Kidney epithelial cell (primary cell): ENCODE results near the gene ITFG1. TPM values are rescaled to one million over a fixed set of nuclear protein-coding genes. Genes with fewer than 3 reads are reported as not detected.

Experiments used
- DNase-seq: peaks from one replicate; pipeline ENCODE4 v3.0.0-alpha.2; 2010; ENCODE audit warnings: low read depth
- H3K27me3 ChIP-seq: 2 replicates; pipeline ENCODE4 v1.6.0; 2011; ENCODE audit warnings: low read length; ENCODE audit not compliant: control insufficient read depth, insufficient read depth
- H3K36me3 ChIP-seq: 2 replicates; pipeline ENCODE4 v1.5.1; 2011; ENCODE audit warnings: low read length; ENCODE audit not compliant: control insufficient read depth, insufficient read depth
- H3K4me3 ChIP-seq: 2 replicates; pipeline ENCODE4 v1.5.1; 2011; ENCODE audit warnings: low read depth, mild to moderate bottlenecking, control low read depth, low read length
- CTCF ChIP-seq: IDR thresholded peaks from 2 replicates; pipeline ENCODE4 v1.5.1; 2011; ENCODE audit warnings: mild to moderate bottlenecking, moderate library complexity, low read length, control low read depth, inconsistent platforms; ENCODE audit not compliant: insufficient read depth, poor library complexity, severe bottlenecking
- total RNA-seq: library from RNA; depleted of rRNA; stranded (reverse); fragments of >200 nt; gene quantifications from 2 replicates; pipeline ENCODE4 v1.2.3, GENCODE V29; 2015

ITFG1 gene
- total RNA-seq, 1 donor from 2014 or later = 52.6 TPM

DNA sequence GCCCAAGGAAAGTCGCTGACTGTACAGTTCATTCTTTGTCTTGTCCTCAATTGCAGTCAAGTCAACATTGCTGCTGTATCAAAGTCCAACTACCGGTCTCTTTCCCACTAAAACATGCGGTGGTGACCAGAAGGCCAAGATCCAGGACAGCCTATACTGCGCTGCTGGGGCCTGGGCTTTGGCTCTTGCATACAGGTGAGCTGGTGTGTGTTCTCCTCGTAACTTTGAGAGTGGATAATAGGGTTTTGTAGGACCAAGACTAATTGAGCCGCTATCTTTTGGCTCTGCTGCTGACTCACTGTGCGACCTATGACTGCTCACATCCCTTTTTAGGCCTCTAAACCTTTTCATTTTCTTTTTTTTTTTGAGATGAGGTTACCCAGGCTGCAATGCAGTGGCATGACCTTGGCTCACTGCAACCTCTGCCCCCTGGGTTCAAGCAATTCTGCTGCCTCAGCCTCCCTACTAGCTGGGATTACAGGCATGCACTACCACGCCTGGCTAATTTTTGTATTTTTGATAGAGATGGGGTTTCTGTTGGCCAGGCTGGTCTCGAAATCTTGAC, 38.9 kb upstream of the ITFG1 start:
- no peaks in the 10 kb centered on the region for H3K36me3 ChIP-seq
- no peak overlapping the region for H3K4me3 ChIP-seq
- no peaks in the 10 kb centered on the region for H3K27me3 ChIP-seq
- no peak for TF ChIP-seq CTCF
- no peak for DNase-seq

GRCh38 chr16:47499080-47499699, 38.3 kb upstream of the ITFG1 start:
- no peak for TF ChIP-seq CTCF
- no peak for DNase-seq
- no peak overlapping the region for H3K4me3 ChIP-seq
- H3K27me3 ChIP-seq = no peaks in the 10 kb centered on the region
- H3K36me3 ChIP-seq = no peaks in the 10 kb centered on the region

DNA sequence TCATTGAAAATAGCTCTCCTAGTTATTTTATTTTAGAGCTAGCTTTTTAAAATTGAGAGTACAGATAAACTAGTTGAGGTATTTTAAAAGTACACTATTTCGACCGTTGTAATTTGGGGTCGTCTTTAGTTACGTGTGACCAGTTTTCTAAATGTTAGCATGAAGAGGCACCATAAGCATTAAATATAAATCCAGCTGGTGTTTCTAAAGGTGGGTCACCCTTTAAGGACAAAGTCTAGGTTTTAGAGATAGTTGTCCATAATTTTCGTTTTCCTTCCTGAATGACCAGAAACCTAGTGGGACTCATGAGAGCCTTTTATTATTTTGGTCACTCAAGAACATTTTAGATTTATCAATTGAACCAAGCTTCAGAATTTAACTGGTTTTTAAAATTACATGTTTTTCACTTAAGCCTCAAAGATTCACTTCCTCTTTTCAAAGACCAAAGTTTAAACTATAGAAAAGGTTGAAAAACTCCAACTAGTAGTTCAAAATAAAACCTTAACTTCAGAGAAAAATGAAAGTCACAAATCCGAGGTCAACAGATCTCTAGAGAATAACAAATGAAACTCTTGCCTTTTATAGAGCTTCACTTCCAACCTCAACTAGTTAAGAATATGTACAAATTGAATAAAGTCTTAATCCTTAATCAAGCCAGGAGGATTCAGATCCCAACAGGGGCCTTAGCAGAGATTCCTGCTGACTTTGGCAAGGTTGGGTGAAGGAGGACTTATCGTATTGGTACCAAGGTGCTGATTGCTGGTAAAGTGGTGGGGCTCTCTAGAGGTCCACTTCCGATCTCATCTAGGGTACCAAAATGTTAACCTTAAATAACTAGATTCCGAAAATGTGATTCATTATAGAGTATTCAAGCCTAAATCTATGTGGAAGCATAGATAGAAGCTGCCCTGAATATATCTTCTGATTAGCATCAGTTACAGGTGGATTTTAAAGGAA, 32.8 kb upstream of the ITFG1 start:
- no peak for DNase-seq
- no peak for TF ChIP-seq CTCF
- no peaks in the 10 kb centered on the region for H3K36me3 ChIP-seq
- no peak overlapping the region for H3K4me3 ChIP-seq
- no peaks in the 10 kb centered on the region for H3K27me3 ChIP-seq

DNA sequence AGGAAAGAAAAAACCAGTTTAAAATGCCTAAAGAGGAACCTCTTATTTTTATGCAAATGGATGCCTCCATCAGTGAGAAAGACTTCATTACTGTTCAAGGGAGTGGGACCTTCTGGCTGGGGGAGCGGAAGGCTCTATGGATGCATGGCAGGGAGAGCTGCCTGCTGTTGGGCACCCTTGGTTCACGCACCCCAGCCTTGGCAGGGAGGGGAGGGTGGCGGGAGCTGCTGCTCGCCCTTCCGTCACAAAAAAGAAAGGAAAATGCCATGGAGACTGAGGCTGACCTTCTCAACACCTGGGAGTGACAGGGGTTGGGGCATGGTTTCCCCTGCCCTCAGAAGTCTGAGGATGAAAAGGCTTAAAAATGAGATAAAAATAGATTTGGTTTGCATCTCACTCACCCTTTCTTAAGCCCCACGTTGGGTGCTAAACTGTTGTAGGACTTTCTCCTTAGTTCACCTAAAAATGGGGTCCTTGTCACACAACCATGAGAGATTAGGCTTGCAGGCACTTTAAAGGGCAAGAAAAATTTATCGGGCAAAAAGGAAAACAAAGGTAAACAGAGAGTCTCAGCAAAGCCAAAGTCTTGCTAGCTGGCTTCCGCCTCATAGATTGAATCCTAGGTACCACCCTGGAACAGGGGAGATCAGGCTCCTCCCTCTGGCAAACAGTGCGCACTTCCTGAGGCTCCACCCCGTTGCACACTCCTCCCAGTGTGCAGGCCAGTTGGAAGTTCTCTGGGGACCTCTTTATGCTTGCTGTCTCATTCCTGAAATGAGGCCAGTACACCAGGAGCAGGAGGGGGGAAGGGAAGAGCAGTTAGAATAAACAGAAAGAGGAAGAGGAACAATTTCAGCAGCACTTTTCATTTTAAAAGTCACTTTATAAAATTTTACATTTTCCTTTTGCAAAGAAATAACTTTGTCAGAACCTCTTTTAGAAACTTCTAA, 31.8 kb upstream of the ITFG1 start:
- no peak for TF ChIP-seq CTCF
- no peaks in the 10 kb centered on the region for H3K36me3 ChIP-seq
- H3K4me3 ChIP-seq = no peak overlapping the region
- H3K27me3 ChIP-seq = no peaks in the 10 kb centered on the region
- no peak for DNase-seq

DNA sequence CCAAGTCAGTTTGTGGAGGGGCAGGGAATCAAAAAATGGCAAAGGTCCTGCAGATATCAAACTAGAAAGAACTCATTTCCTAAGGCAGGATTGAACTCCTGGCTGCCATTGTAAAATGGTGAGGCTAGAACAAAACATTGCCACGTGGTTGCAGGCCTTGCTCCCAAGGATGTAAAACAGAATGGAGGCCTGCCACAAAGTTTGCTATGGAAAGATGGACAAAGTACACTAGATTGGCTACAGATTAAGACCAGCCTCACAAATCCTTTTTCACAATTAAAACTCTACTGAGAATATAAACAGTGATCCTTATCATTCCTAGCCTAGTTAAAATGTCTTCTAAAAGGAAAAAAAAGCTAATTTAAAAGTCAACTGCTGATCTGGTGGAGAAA, 31.2 kb upstream of the ITFG1 start:
- Histone ChIP-seq H3K36me3 (no peaks in the 10 kb centered on the region), H3K27me3 (no peaks in the 10 kb centered on the region), H3K4me3 (no peak overlapping the region)
- no peak for DNase-seq
- TF ChIP-seq CTCF = no peak
